LHCN-M2 (cell line): ENCODE measurements around the gene RARS1. TPM values are rescaled to one million over a fixed set of nuclear protein-coding genes. Genes with fewer than 3 reads are reported as not detected.

Experiments
- DNase-seq: peaks from one replicate; pipeline ENCODE4 v3.0.0-alpha.2; 2012; ENCODE audit warnings: low read depth
- total RNA-seq: library from RNA; depleted of rRNA; stranded (reverse); fragments of >200 nt; gene quantifications from 2 replicates; pipeline ENCODE4 v1.2.3, GENCODE V29; 2014; rRNA removed

RARS1 gene
- total RNA-seq, 1 experiment from 2014 or later = 175 TPM

DNA sequence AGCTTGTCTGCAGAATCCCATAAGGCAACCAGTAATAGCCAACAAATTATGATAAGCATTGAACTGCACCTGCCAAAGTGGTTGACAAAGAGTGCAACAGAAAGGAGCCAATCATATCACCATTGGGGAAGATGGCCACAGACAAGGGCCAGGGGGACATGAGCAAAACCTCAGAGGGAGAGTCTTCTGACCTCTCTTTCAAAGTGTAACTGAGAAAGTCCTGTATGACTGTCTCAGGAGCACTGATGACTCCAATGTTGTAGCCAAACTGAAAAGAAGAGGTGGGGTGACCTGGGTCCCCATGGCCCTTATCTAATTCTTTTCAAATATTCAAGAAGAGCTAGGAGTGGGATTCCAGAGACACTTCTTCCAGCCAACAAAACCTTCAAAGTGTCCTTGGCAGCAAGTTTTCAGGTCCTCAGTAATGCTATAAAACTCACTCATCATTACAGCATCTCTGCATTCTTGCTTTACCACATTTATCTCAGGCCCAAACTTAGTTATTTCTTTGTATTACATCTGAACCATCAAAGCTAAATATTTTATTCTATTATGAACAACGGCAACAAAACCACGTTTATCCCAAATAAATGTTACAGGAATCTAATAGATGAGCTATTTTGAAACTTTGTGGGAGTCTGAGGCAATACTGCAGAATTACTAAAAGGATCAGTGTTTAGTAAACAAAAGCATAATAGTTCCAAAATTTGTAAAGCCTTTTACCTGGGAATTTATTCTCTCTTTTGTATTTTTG is 67.3 kb downstream of the RARS1 start:
- DNase-seq = no peak

DNA sequence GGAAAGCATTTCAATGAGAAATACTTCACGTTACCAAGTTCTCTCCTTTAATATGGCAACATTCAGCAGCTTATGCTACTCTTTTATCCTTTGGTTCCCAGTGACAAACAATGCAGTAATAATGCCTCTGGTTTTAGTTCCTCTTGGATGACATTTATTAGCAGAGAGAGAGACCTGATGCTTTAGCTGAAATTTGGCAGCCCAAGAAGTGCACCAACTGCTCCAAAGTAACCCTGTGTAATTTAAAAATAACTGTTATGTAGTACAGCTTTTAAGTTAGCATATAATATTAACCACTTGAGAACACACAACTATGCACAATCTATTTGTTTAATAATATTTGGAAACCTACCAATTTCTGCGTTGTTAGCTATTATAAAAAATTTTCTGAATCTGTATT is 71.1 kb downstream of the RARS1 start:
- no peak for DNase-seq

GRCh38 chr5:168562279-168562678 is 76.0 kb downstream of the RARS1 start:
- no peak for DNase-seq

DNA sequence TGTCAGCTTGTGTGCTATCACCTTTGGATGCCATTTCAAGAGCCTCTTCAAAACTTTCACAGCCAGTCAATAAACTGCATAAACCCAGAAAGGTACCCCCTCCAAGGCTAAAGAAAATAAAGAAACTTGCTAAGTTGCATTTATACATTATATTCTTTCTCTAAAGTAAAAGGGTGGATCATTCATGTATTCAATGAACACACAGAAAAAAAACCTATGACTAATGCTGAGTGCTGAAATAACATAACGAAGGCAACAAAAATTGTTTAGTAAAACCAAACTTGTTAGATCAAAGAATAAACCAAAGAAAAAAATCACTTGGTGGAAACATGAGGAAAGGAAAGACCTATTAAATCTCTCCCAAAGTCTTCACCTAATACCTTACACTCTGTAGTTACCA is 77.7 kb downstream of the RARS1 start:
- no peak for DNase-seq

DNA sequence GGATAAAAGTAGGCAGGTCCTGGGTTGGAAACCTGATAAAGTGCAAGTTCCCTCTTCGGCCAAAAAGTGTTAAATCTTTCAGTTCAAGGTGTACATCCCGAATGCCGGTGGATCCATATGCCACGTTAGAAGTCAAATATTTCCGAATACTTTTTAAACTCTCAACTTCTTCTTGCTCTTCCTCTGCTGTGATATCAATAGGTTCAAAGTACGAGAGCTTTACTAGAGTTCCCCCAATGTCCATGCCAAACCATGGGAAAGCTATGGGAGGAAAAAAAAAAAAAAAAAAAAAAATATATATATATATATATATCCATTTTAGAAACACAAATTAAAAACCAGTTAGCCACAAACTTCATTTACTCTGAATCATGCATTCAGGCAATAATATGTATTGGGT is 82.5 kb downstream of the RARS1 start:
- no peak for DNase-seq

Other genes with a start within 250 kb of the RARS1 start
- gene WWC1, start 194.8 kb upstream of the RARS1 start, total RNA-seq = 0.29 and 0.96 TPM in 2 replicates
- 0.32 and 0.52 TPM in 2 replicates for gene FBLL1, start 42.8 kb downstream of the RARS1 start, total RNA-seq
- gene PANK3, start 92.9 kb downstream of the RARS1 start, total RNA-seq = 37.9 and 39.1 TPM in 2 replicates